ENCODE measurements around the gene AGFG2.

DNA sequence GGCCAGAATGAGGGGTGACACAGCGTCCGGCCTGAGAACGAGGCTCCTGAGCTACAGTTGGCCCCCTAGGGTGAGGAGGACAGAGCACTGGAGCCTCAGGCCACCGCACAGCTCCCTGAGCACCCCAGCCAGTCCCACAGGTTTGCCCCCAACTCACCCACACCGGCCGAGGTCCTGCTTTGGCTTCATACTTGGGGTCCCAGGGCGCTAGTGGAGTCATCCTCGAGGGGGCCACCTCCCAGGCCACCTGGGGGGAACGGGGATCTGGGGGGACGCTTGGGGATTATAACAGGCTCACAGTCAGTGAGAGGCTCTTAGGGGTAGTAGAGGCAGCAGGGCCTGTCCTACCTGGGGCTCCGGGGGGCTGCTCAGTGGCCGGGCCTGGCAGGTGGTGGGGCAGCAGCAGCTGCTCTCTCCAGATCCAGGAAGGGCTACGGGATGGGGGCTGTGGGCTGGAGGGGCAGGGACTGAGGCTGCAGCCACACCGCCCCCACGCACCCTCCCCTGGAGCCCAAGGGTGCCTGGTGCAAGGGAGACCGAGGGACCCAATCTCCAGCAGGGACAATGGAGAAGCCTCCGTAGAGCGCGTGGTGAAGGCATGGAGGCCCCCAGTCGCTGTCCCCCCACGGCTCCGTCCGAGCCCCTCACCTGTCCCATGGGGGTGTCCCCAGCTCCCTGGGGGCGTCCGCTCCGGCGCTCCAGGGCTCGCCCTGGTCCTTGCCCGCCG lies 34.1 kb downstream of the AGFG2 start:
- TF ChIP-seq GATA2 (IDR thresholded peaks at IDR 0.05; ENCODE audit: low read depth, low read length) (no peak), GATA3 (IDR thresholded peaks at IDR 0.05; ENCODE audit: low read depth, low read length) (no peak)

All from SH-SY5Y (cell line).